ENCODE measurements around the gene DHODH.
"Not testable (repeated sequence)": the region's sequence is repeated elsewhere in the genome, so short reads cannot be mapped to it uniquely, and the experiment has no call there.

DNA sequence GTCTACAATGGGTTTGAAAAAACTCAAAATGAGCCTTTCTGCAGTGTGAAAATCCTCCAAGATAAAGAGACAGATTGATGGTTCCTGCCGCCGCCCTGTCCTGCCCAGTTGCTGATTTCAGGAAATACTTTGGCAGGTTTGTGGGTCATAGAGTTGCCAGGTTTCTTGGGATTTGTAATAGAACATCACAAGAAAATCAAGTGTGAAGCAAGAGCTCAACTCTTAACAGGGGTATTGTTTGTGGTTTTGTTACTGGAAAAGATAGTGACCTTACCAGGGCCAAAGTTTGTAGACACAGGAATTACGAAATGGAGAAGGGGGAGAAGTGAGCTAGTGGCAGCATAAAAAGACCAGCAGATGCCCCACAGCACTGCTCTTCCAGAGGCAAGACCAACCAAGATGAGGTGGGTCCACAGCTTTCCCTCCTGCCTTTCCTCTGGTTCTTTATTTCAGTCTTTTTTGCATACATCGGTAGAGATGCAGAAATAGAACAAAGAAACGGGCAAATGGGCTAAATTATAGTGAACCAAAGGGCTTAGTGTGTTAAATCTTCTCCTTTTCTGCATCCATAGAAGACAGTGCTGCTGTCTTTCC, 45.8 kb downstream of the DHODH start, which contains the start of gene HP:
- TF ChIP-seq, protein P1, sequence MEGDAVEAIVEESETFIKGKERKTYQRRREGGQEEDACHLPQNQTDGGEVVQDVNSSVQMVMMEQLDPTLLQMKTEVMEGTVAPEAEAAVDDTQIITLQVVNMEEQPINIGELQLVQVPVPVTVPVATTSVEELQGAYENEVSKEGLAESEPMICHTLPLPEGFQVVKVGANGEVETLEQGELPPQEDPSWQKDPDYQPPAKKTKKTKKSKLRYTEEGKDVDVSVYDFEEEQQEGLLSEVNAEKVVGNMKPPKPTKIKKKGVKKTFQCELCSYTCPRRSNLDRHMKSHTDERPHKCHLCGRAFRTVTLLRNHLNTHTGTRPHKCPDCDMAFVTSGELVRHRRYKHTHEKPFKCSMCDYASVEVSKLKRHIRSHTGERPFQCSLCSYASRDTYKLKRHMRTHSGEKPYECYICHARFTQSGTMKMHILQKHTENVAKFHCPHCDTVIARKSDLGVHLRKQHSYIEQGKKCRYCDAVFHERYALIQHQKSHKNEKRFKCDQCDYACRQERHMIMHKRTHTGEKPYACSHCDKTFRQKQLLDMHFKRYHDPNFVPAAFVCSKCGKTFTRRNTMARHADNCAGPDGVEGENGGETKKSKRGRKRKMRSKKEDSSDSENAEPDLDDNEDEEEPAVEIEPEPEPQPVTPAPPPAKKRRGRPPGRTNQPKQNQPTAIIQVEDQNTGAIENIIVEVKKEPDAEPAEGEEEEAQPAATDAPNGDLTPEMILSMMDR (IDR thresholded peaks at IDR 0.05) = not testable (repeated sequence)
- TF ChIP-seq POLR2AphosphoS5, POLR2A (IDR thresholded peaks at IDR 0.05): not testable (repeated sequence)

Measured in breast epithelium (tissue), 3 donors.